Aorta (tissue), 5 donors: ENCODE measurements around the gene C3orf38. TPM values are rescaled to one million over a fixed set of nuclear protein-coding genes. Genes with fewer than 3 reads are reported as not detected.
"Not testable (repeated sequence)": the region's sequence is repeated elsewhere in the genome, so short reads cannot be mapped to it uniquely, and the experiment has no call there.

Experiments
- ATAC-seq: fragments of 200-7000 bp; cut with Tn5 transposase; one replicate; pipeline ENCODE4 v1.9.1; 2022; ENCODE audit warnings: moderate library complexity; ENCODE audit not compliant: low FRiP score
- DNase-seq, 2 donors: peaks; one replicate each; pipeline ENCODE4 v3.0.0-alpha.2; 2020
- H3K27ac ChIP-seq, 2 donors: one replicate each; pipeline ENCODE4 v1.5.1; 2013; ENCODE audit warnings: low read length in 2 of 2, mild to moderate bottlenecking in 2 of 2, moderate library complexity in 2 of 2, control low read depth in 1 of 2, inconsistent platforms in 1 of 2, low read depth in 1 of 2
- H3K27me3 ChIP-seq, 2 donors: one replicate each; pipeline ENCODE4 v1.6.1; 2013; ENCODE audit warnings: control low read depth in 1 of 2, low read length in 1 of 2, mild to moderate bottlenecking in 1 of 2, moderate library complexity in 1 of 2; ENCODE audit not compliant: insufficient read depth in 2 of 2, control insufficient read depth in 1 of 2
- H3K36me3 ChIP-seq, 2 donors: one replicate each; pipeline ENCODE4 v1.6.1; 2013; ENCODE audit warnings: control low read depth in 1 of 2, low read length in 1 of 2, mild to moderate bottlenecking in 1 of 2; ENCODE audit not compliant: insufficient read depth in 2 of 2, control insufficient read depth in 1 of 2
- H3K4me1 ChIP-seq, 2 donors: one replicate each; pipeline ENCODE4 v1.6.1; 2013; ENCODE audit warnings: low read length in 2 of 2, control low read depth in 1 of 2, mild to moderate bottlenecking in 1 of 2, moderate library complexity in 1 of 2; ENCODE audit not compliant: insufficient read depth in 2 of 2, control insufficient read depth in 1 of 2
- H3K4me3 ChIP-seq, 2 donors: one replicate each; pipeline ENCODE4 v1.5.1; 2013; ENCODE audit warnings: low read length in 2 of 2, control low read depth in 1 of 2, mild to moderate bottlenecking in 1 of 2
- H3K9me3 ChIP-seq: one replicate; pipeline ENCODE4 v1.6.1; 2013; ENCODE audit warnings: mild to moderate bottlenecking, low read length; ENCODE audit not compliant: control insufficient read depth
- WGBS, 2 donors: extraction: QIAGEN DNeasy Blood & Tissue Kit; methylation state at CpG; one replicate each; pipeline ENCODE4 v1.1.7; 2013; 5-methylcytosine and 5-hydroxymethylcytosine counted together
- intact Hi-C, 2 donors: fragments of 100-400 bp; cut with DNase I; formaldehyde crosslinking; loops; one replicate each; pipeline versions ENCODE4 v1.14.2 to v1.15.0; 2022
- polyA plus RNA-seq, 2 donors: library from polyadenylated mRNA; stranded (reverse); fragments of 200-250 nt; gene quantifications; one replicate each; pipeline ENCODE4 v1.2.3, GENCODE V29; 2013
- total RNA-seq, 2 donors: library from RNA; stranded (reverse); fragmentation: NEBNext Ultra II Directional; extraction: Animal tissue kit (Norgen Biotek cat#: 25700); gene quantifications; one replicate each; pipeline ENCODE4 v1.2.1, GENCODE V29; 2021
- donor health status: healthy with polysubstance abuse.
- donor health status: Bipolar disorder and iron deficiency.
- donor health status: DM: no; HTN: no; CAD: no.
- donor health status: DM: no; HTN: no; CAD: no.
- donor health status: DM: yes; HTN: yes; CAD: no.

Gene C3orf38
- total and polyA plus RNA-seq, 4 donors: 10.3 to 23.6 (median 17.6) TPM

DNA sequence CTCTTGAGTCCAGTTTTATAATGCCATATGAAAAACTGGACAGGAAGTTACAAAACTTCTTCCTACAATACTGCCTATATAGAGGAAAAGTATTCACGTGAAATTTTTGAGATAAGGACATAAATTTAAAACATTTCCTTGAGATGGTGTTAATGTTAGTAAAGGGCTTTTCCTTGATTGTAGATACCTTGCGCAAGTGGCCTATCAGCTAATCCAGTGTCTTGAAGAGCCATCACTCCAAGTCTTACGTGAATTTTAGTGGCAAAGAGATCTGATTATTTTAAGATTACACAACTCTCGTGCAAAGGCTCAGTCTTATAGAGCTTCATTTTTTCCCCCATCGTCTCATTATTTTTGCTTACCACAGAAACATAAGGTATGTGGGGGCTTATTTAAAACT lies 18.4 kb downstream of the C3orf38 start:
- DNase-seq (no peak), ATAC-seq (no peak)
- no peak overlapping the region for H3K27ac ChIP-seq
- WGBS, 2 donors: 76% methylated on average over 5 of the region's 5 CpGs
- H3K4me3 ChIP-seq: no peak overlapping the region
- no peaks in the 10 kb centered on the region for H3K9me3 ChIP-seq
- H3K27me3 ChIP-seq: no peaks in the 10 kb centered on the region
- H3K4me1 ChIP-seq: no peaks in the 10 kb centered on the region
- H3K36me3 ChIP-seq: no peaks in the 10 kb centered on the region
- intact Hi-C loops: no loop called here

DNA sequence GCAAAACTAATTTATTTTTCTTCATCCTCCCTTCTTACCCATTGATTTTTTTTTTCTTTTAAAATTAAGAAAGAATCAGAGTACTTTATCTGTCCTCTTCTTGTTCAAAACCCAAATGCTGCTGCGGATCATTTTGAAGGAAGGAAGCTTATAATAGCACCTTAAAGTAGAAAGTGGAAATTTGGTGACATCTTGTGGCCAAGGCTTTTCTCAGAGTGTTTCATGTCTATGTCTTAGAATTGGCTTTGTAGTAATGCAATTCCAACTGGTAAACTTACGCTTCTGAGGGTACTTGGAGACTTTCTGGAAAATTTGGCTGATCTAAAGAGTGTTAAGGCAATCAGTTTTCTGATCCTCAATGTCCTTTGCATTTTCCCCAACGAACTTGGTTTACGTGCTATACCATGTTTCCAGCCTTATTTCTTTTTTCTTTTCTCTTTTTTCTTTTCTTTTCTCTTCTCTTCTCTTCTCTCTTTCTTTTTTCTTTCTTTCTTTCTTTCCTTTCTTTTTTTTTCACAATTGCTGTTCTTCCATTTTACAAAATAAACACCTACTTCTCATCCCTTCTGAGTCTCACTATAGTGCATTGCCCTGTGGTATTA lies 30.7 kb downstream of the C3orf38 start:
- ATAC-seq (no peak), DNase-seq (no peak)
- Histone ChIP-seq H3K36me3 (no peaks in the 10 kb centered on the region), H3K4me1 (no peaks in the 10 kb centered on the region), H3K27ac (no peak overlapping the region), H3K9me3 (no peaks in the 10 kb centered on the region), H3K4me3 (no peak overlapping the region), H3K27me3 (no peaks in the 10 kb centered on the region)
- intact Hi-C loops: no loop called here
- 47 to 55% methylated on average over 4 of the region's 4 CpGs for WGBS, 2 donors

DNA sequence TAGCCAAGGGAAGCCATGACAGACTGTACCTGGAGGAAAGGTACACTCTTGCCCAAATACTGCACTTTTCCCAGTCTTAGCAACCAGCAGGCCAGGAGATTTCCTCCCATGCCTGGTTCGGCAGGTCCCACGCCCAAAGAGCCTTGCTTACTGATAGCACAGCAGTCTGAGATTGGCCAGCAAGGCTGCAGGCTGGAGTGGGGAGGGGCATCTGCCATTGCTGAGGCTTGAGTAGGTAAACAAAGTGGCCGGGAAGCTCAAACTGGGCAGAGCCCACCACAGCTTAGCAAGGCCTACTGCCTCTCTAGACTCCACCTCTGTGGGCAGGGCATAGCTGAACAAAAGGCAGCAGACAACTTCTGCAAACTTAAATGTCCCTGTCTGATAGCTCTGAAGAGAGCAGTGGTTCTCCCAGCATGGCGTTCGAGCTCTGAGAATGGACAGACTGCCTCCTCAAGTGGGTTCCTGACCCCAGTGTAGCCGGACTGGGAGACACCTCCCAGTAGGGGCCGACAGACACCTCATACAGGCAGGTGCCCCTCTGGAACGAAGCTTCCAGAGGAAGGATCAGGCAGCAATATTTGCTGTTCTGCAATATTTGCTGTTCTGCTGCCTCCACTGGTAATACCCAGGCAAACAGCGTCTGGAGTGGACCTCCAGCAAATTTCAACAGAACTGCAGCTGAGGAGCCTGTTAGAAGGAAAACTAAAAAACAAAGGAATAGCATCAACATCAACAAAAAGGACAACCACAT lies 32.6 kb downstream of the C3orf38 start:
- H3K27ac ChIP-seq, H3K27me3 ChIP-seq, DNase-seq, H3K36me3 ChIP-seq, H3K4me3 ChIP-seq, ATAC-seq, H3K9me3 ChIP-seq, intact Hi-C loops, H3K4me1 ChIP-seq: not testable (repeated sequence)
- WGBS, 2 donors: 79 to 83% methylated on average over 9 of the region's 9 CpGs

DNA sequence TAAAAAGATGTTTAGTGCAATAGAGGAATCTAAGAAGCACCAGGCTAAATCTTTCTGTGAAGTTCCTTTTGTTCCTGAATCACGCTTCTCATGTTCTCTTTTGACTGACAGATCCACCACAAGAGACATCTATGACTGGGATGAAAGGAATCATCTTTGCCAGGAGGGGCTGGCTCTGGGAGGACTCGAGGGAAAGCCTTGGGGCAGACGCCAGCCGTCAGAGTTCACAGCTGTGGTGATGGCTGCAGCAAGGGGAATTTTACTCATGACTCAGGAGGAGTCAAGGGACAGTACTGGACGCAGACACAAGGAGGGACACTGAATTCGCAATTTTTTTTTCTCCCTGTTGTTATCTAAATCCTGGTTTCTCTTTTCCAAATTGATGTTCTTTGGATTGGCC lies 38.7 kb downstream of the C3orf38 start:
- Histone ChIP-seq H3K27me3 (no peaks in the 10 kb centered on the region), H3K27ac (no peak overlapping the region), H3K4me3 (no peak overlapping the region), H3K4me1 (no peaks in the 10 kb centered on the region), H3K9me3 (no peaks in the 10 kb centered on the region), H3K36me3 (no peaks in the 10 kb centered on the region)
- intact Hi-C loops: no loop called here
- DNase-seq (no peak), ATAC-seq (no peak)
- 67 to 77% methylated on average over 6 of the region's 6 CpGs for WGBS, 2 donors

DNA sequence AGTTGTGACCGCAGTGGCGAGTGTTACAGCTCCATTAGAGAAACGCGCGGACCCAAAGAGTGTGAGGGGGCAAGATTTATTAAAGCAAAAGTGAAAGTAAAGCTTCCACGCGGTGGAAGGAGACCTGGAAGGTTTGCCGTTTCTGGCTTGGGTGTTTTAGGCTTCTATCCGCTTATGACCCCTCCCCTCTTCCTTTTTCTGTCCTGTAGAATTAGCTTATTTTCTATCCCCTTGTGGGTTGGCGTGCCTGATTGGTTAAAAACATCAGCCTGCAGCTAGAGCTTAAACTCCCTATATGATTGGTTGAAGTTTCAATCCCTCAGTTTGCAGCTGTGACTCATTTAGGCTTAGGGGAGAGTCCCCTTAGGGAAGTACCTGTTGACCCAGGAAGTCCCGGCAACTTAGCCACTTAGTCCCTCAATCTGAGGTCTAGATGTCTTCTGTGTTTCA lies 39.6 kb downstream of the C3orf38 start:
- H3K27ac ChIP-seq: no peak overlapping the region
- H3K4me1 ChIP-seq: no peaks in the 10 kb centered on the region
- H3K36me3 ChIP-seq: no peaks in the 10 kb centered on the region
- WGBS, 2 donors: 90 to 91% methylated on average over 11 of the region's 11 CpGs
- intact Hi-C loops: no loop called here
- H3K9me3 ChIP-seq: no peaks in the 10 kb centered on the region
- no peaks in the 10 kb centered on the region for H3K27me3 ChIP-seq
- ATAC-seq (no peak), DNase-seq (no peak)
- no peak overlapping the region for H3K4me3 ChIP-seq

DNA sequence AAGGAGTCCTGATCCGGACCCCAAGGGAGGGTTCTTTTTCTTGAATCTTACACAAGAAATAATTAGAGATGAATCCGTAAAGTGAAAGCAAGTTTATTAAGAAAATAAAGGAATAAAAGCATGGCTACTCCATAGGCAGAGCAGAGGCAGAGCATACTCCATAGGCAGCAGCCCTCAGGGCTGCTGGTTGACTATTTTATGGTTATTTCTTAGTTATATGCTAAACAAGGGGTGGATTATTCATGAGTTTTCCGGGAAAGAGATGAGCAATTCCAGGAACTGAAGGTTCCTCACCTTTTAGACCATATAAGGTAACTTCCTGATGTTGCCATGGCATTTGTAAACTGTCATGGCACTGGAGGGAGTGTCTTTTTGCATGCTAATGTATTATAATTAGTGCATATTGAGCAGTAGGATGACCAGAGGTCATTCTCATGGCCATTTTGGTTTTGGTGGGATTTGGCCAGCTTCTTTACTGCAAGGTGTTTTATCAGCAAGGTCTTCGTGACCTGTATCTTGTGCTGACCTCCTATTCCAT lies 42.2 kb downstream of the C3orf38 start:
- no peak overlapping the region for H3K27ac ChIP-seq
- ATAC-seq (no peak), DNase-seq (no peak)
- intact Hi-C loops: no loop called here
- no peaks in the 10 kb centered on the region for H3K9me3 ChIP-seq
- no peaks in the 10 kb centered on the region for H3K27me3 ChIP-seq
- no peak overlapping the region for H3K4me3 ChIP-seq
- no peaks in the 10 kb centered on the region for H3K36me3 ChIP-seq
- 78 to 81% methylated on average over 4 of the region's 4 CpGs for WGBS, 2 donors
- no peaks in the 10 kb centered on the region for H3K4me1 ChIP-seq

DNA sequence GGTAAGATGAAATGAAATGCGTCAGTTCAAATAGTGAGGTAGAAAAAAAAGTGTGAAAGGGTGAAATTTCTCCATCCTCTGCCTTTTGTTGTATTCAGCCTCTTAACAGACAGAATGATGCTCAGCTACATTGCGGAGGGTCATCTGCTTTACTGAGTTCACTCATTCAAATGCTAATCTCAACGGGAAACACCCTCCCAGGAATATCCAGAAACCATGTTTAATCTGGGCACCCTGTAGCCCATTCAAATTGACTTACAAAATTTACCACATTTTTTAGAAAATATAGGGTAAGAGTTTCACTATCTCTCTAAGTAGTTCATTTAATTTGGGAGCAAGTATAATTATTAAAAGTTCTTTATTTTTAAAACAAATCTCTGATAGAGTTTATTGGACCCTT lies 42.9 kb downstream of the C3orf38 start:
- H3K27me3 ChIP-seq: no peaks in the 10 kb centered on the region
- no peak for DNase-seq
- 64 to 75% methylated on average over 3 of the region's 3 CpGs for WGBS, 2 donors

DNA sequence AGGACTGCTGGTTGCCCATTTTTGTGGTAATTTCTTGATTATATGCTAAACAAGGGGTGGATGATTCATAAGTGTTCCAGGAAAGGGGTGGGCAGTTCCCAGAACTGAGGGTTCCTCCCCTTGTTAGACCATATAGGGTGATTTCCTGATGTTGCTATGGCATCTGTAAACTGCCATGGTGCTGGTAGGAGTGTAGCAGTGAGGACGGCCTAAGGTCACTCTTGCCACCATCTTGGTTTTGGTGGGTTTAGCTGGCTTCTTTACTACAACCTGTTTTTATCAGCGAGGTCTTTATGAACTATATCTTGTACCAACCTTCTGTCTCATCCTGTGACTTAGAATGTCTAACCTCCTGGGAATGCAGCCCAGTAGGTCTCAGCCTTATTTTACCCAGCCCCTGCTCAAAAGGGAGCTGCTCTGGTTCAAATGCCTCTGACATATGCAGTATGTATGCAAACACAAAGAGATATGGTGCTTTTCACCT lies 46.2 kb downstream of the C3orf38 start:
- ATAC-seq: no peak
- H3K4me1 ChIP-seq: no peaks in the 10 kb centered on the region
- no peak overlapping the region for H3K27ac ChIP-seq
- intact Hi-C loops: no loop called here
- H3K27me3 ChIP-seq: peaks cover 0 to 3% of the 10 kb centered on the region in 2 donors
- no peak for DNase-seq
- H3K36me3 ChIP-seq: no peaks in the 10 kb centered on the region
- H3K9me3 ChIP-seq: no peaks in the 10 kb centered on the region
- WGBS, 2 donors: 94 to 95% methylated on average over 2 of the region's 2 CpGs
- H3K4me3 ChIP-seq: no peak overlapping the region

More for the DNA sequence above, 42.9 kb downstream of the C3orf38 start:
- H3K27ac ChIP-seq: no peak overlapping the region
- no peaks in the 10 kb centered on the region for H3K36me3 ChIP-seq
- H3K4me1 ChIP-seq: no peaks in the 10 kb centered on the region
- ATAC-seq: no peak
- H3K9me3 ChIP-seq: no peaks in the 10 kb centered on the region
- no peak overlapping the region for H3K4me3 ChIP-seq
- intact Hi-C loops: no loop called here

DNA sequence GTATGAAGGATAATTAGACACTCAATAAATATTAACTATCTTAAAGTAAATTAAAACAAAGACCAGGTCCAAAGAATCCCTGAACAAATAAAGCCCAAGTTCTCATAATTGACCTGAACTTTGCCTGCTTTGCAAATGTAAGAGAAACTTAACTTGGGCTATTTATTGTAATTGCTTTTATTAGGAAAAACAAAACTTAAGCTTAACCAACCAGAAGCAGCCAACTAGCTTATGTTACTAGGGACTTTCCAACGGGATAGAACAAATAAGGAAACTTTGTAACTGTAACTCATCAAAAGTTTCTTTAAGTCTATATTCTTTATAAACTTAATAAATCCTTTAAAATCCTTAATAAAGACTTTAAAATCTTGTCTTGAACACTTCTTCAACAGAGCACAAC lies 48.4 kb downstream of the C3orf38 start:
- Histone ChIP-seq H3K27ac (no peak overlapping the region), H3K4me3 (no peak overlapping the region), H3K4me1 (no peaks in the 10 kb centered on the region), H3K9me3 (no peaks in the 10 kb centered on the region), H3K27me3 (peaks cover 0 to 3% of the 10 kb centered on the region in 2 donors), H3K36me3 (no peaks in the 10 kb centered on the region)
- WGBS, 2 donors: 45 to 47% methylated on average over 1 of the region's 1 CpG
- intact Hi-C loops: no loop called here
- no peak for ATAC-seq
- DNase-seq: no peak
